IPS DF 19.7 (cell line): ENCODE measurements around the gene GCNA.

Source experiments
- DNase-seq: peaks from one replicate; pipeline ENCODE4 v3.0.0-alpha.2; 2013; ENCODE audit warnings: low read depth, low spot score

GCNA gene

GRCh38 chrX:71578253-71579135 is at the start of gene GCNA:
Gene GCNA (plus strand): TSS chrX:71578437. CDS start chrX:71580822, 2,385 bp downstream.
- no peak for DNase-seq

- no peak for DNase-seq
Observed at GRCh38 chrX:71532078-71532752, 46.0 kb upstream of the GCNA start.

DNA sequence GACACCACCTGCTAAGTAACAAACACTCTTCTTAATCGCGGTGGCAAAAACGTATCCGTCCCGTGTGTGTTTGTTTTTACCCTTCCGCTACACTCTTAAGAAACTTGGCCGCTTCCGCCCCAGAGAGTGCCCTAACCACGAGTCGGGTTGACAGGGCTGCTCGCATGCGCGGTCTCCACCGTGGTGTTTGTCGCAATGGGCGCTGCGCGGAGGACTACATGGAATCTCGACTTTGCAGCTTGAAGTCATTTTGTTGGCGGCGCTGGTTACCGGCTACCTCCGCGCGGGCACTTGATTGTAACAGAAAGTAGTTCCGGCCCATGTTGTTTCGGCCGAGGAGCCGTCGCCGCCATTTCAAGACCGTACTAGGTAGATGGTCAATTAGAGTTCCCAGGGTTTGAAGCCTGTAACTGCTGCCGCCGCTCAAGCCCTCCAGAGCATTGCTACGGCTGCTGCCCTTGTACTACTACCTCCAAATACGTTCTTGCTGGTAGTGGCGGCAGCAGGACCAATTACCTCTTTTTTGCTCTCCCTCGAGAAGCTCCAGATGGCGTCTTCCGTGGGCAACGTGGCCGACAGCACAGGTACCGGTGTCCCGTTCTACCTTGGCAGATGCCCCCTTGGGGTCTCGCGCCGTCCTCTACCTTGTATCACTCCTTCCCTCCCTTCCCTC is 45.3 kb upstream of the GCNA start, which contains the start of gene OGT:
TSS of gene OGT (plus strand) at position 352 of the 673 bp plus-strand sequence. CDS start at position 548, 196 bp downstream.
- DNase-seq, result peak; percentile 90

GRCh38 chrX:71533516-71533850 is 44.8 kb upstream of the GCNA start:
- DNase-seq, result no peak

DNA sequence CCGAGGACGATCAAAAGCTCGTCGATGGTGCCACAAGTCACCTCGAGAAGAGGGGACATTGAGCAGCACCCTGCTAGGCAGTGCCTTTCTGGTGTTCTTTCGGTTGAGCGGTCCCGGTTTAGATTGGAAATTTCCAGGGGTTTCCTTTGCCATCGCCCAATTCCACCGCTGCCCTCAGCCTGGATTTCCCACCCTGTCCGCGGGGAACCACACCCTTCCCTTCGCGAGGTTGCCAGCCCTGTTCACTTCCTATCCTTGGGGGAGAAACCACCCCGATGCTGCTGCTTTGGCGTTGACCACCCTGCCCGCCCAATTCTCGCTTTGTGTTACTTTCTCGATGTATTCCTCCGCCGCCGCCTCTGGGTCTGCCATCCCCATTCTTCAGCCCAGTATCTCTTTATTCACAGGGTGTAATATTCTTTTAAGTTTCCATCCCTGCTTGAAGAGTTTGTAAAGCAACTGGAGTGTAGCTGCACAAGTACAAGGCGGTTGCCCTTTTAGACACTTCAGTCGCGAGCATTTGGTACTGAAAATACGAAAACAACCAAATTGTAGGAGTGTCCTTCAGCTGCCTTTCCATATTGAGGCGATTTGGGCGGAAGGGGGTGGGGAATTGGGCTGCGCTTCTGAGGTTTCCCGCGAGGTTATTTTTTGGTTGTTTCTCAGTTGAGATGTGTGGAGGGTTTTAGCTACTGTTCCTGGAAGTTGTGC is 44.2 kb upstream of the GCNA start:
- no peak for DNase-seq

- DNase-seq, result no peak
Observed at GRCh38 chrX:71534773-71535544, 43.3 kb upstream of the GCNA start.

- no peak for DNase-seq
Observed at GRCh38 chrX:71536285-71536684, 42.0 kb upstream of the GCNA start.

GRCh38 chrX:71537743-71538142 is 40.5 kb upstream of the GCNA start:
- DNase-seq, result no peak

GRCh38 chrX:71540801-71541200 is 37.4 kb upstream of the GCNA start:
- no peak for DNase-seq

GRCh38 chrX:71541210-71542022 is 36.8 kb upstream of the GCNA start:
- DNase-seq, result no peak

DNA sequence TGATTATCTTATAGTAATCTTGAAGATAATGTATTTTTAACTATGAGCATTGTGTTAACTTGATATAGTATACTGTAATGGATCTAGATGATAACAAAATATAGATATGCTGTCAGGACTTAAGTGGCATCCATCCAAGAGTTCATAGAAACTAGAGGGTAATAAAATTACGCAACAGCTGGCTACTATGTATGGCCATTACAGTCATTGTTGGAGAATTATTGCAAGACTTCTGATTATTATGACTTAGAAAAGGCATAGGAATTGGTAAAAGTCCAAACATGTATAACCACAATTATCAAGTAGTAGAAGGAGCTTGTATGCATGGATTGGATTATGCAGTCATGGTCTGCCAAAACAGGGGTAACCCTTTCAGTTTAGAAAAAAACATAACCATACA is 35.8 kb upstream of the GCNA start:
- DNase-seq, result no peak

DNA sequence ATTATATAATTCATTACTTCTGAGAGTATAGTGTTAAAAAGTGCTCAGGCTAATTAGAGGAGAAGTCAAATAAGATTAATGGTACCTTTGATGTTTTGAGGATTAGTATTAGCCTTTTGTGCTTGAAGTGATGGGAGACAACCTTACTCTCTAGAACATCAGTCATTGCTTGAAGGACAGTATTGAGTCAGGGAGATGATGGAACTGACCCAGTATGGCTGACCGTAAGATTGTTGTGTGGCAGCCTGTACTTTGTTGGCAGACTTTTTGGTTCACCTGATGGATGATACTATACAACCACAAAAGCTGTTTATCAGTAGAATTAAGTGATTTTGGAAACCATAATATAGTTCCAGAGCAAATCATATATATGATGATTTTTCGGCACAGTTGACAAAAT is 35.4 kb upstream of the GCNA start:
- no peak for DNase-seq

GRCh38 chrX:71543316-71543715 is 34.9 kb upstream of the GCNA start:
- no peak for DNase-seq

DNA sequence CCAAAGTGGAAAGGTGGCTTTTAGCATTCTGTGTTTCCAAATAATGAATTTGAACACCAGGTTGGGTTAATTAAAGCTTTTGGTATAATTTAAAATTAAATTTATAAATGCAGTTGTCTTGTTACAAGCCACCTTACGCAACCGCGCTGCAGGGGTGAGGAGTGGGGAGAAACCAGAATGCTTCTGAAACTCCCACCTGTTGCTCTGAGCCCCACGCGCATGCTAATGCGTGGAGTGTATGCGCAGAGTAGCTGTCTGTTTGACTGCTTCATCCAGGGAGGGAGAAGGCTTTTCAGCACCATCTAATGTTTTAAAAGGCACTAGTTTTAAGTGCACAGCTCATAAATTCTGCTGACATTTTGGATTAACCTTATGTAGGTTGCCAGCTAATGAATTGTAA is 32.9 kb upstream of the GCNA start:
- no peak for DNase-seq

GRCh38 chrX:71546879-71547278 is 31.4 kb upstream of the GCNA start:
- no peak for DNase-seq

DNA sequence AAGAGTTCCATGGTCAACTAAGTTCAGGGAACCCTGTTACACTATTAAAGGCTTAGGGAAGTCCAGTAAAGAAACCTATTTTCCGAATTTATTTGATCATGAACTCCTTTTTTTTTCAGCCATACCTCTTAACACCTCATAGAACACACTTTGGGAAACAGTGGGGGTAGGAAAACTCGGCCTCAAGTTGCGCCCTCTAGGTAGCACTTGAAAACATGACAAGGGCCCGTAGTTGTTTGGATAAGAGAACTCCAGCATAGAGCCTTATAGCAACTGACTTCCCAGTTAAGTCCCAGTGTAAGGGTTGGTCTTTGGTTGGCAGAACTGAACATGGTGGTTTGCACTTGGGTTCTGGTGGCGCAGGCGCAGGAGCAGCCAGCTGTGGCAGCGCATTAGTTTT is 30.9 kb upstream of the GCNA start:
- DNase-seq, result no peak

GRCh38 chrX:71549986-71550385 is 28.3 kb upstream of the GCNA start:
- no peak for DNase-seq

- DNase-seq, result no peak
Observed at GRCh38 chrX:71550578-71550977, 27.7 kb upstream of the GCNA start.

DNA sequence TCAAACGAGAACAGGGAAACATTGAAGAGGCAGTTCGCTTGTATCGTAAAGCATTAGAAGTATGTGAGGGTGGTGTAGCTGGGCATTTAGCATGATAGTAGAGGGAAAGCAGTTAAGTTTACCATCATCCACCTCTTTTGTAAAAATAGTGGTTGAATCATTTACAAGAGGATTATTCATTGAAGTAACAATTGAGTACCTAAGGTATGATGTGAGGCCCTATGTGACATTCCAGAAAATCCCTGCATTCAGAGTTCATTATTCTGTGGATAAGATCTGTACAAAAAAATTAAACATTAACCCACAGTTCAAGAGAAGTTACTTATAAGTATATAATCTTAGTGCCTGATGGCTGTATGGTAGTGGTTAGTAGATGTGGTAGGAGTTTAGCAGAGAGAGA is 22.2 kb upstream of the GCNA start:
- no peak for DNase-seq

DNA sequence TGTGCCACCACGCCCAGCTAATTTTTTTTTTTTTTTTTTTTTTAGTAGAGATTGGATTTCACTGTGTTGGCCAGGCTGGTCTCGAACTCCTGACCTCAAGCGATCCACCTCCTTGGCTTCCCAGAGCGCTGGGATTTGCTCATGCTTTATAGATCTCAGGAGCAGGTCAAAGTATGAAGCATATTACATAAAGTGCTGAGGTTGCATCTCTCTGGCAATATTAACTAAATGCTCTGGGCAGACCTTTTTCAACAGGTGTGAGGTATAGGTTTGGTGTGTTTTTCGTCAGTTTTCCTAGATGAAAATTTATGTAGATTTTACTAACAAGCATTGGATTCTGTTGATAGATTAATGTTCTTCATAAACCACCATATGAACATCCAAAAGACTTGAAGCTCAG is 19.3 kb upstream of the GCNA start:
- no peak for DNase-seq
